HepG2 (cell line): ENCODE measurements around the gene YTHDF1. TPM values are rescaled to one million over a fixed set of nuclear protein-coding genes. Genes with fewer than 3 reads are reported as not detected.

Experiments
- DR1 ChIP-seq: sonication (generic); formaldehyde crosslinking; IDR thresholded peaks from 2 replicates; pipeline ENCODE4 v1.8.0; 2021; ENCODE audit warnings: mild to moderate bottlenecking, missing genetic modification reagents, inconsistent platforms
- FOXA1 ChIP-seq, 2 experiments: fragments of 450-650 bp in 1 of 2; sonication (generic) in 1 of 2; formaldehyde crosslinking in 1 of 2; IDR thresholded peaks; 2 replicates each; pipeline versions ENCODE4 v1.4.0 to v1.6.1; 2016 to 2020; ENCODE audit warnings: missing genetic modification reagents in 1 of 2
- FOXA3 ChIP-seq: IDR thresholded peaks from 2 replicates; pipeline ENCODE4 v1.6.1; 2016; ENCODE audit warnings: missing genetic modification reagents, missing compliant biosample characterization
- HIVEP1 ChIP-seq: sonication (generic); formaldehyde crosslinking; IDR thresholded peaks from 2 replicates; pipeline ENCODE4 v1.4.0; 2020; ENCODE audit warnings: mild to moderate bottlenecking, missing genetic modification reagents
- PAF1 ChIP-seq: IDR thresholded peaks from 2 replicates; pipeline ENCODE4 v1.6.1; 2016; ENCODE audit warnings: missing genetic modification reagents, missing compliant biosample characterization
- ZNF430 ChIP-seq: sonication (generic); formaldehyde crosslinking; IDR thresholded peaks from 2 replicates; pipeline ENCODE4 v1.9.0; 2021; ENCODE audit warnings: mild to moderate bottlenecking, missing genetic modification reagents
- polyA plus RNA-seq, 8 experiments: library from polyadenylated mRNA; depleted of rRNA in 3 of 8; stranded (reverse) in 7 of 8; unstranded in 1 of 8; fragments of >200 nt; fragmentation: Illumina TruSeq in 4 of 8; extraction: Trizol in 4 of 8; gene quantifications; 2 replicates each; pipeline versions ENCODE4 v1.2.1 to v1.2.3, GENCODE V29; 2011 to 2016; ENCODE audit warnings: low read depth in 4 of 8, missing spikeins in 1 of 8, mixed read lengths in 1 of 8; ENCODE audit not compliant: insufficient read depth in 1 of 8
- total RNA-seq, 5 experiments: library from RNA; depleted of rRNA; stranded (reverse); fragments of >200 nt; fragmentation: Illumina TruSeq; extraction: Trizol; gene quantifications; 2 replicates each; pipeline ENCODE4 v1.2.3, GENCODE V29; 2016; ENCODE audit warnings: low read depth in 1 of 5
- TF ChIP-seq, protein P1 (sequence below): sonication (generic); formaldehyde crosslinking; IDR thresholded peaks from 2 replicates; pipeline ENCODE4 v1.9.0; 2021; ENCODE audit warnings: mild to moderate bottlenecking, missing genetic modification reagents
- TF ChIP-seq, protein P2 (sequence below): sonication (generic); formaldehyde crosslinking; IDR thresholded peaks from 2 replicates; pipeline ENCODE4 v1.4.0; 2020; ENCODE audit warnings: missing genetic modification reagents, borderline replicate concordance
- TF ChIP-seq, protein P3 (sequence below), 2 experiments: fragments of 450-650 bp in 1 of 2; sonication (generic) in 1 of 2; formaldehyde crosslinking; IDR thresholded peaks; 2 replicates each; pipeline versions ENCODE4 v1.5.0 to v1.8.0; 2020 to 2022; ENCODE audit warnings: mild to moderate bottlenecking in 1 of 2, missing genetic modification reagents in 1 of 2
- TF ChIP-seq, protein P4 (sequence below): IDR thresholded peaks from 2 replicates; pipeline ENCODE4 v1.4.0; 2020; ENCODE audit warnings: mild to moderate bottlenecking, missing genetic modification reagents

The YTHDF1 gene
- total and polyA plus RNA-seq, 2 of the 13 experiments (the other 11 are each of a cell fraction or from before 2014, with no cell fraction given): 34.5 to 37.7 TPM

DNA sequence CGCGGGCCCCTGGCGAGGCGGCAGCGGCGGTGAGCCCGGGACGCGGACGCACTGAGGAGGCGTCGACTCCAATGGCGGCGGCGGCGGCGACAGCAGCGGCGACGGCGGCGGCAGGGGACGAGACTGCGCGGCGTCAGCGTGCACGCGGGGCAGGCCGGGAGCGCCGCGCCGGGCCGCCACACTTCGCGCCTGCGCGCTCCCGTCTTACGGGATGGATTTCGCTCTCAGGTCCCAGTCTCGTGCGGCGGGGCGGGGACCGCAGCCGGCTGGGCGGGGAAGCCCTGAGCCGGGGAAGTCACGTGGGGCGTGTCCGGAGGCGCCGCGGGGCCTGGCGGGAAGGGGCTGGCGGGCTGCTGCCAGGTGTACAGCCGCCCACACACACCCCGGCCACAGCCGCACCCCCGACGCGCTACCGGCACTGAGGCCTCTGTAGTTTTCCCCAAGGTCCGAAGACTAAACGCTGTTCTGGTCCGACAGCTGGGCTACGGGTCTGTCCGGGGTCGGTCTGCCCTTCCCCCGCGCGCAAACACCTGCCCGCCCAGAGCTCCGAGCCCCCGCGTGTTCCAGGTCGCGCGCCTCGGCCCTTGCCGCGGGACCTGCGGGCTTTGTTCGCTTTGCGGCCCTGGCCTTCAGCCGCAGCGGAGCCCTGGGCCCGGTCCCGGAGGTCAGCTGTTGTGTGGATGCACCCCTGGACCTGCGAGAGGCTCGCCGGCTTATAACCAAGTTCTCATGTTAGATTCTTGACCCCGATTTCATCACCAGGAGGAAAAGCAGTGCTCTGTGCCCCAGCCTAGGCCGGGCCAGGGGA is at the start of gene YTHDF1 (continued):
- TF ChIP-seq, protein P1, sequence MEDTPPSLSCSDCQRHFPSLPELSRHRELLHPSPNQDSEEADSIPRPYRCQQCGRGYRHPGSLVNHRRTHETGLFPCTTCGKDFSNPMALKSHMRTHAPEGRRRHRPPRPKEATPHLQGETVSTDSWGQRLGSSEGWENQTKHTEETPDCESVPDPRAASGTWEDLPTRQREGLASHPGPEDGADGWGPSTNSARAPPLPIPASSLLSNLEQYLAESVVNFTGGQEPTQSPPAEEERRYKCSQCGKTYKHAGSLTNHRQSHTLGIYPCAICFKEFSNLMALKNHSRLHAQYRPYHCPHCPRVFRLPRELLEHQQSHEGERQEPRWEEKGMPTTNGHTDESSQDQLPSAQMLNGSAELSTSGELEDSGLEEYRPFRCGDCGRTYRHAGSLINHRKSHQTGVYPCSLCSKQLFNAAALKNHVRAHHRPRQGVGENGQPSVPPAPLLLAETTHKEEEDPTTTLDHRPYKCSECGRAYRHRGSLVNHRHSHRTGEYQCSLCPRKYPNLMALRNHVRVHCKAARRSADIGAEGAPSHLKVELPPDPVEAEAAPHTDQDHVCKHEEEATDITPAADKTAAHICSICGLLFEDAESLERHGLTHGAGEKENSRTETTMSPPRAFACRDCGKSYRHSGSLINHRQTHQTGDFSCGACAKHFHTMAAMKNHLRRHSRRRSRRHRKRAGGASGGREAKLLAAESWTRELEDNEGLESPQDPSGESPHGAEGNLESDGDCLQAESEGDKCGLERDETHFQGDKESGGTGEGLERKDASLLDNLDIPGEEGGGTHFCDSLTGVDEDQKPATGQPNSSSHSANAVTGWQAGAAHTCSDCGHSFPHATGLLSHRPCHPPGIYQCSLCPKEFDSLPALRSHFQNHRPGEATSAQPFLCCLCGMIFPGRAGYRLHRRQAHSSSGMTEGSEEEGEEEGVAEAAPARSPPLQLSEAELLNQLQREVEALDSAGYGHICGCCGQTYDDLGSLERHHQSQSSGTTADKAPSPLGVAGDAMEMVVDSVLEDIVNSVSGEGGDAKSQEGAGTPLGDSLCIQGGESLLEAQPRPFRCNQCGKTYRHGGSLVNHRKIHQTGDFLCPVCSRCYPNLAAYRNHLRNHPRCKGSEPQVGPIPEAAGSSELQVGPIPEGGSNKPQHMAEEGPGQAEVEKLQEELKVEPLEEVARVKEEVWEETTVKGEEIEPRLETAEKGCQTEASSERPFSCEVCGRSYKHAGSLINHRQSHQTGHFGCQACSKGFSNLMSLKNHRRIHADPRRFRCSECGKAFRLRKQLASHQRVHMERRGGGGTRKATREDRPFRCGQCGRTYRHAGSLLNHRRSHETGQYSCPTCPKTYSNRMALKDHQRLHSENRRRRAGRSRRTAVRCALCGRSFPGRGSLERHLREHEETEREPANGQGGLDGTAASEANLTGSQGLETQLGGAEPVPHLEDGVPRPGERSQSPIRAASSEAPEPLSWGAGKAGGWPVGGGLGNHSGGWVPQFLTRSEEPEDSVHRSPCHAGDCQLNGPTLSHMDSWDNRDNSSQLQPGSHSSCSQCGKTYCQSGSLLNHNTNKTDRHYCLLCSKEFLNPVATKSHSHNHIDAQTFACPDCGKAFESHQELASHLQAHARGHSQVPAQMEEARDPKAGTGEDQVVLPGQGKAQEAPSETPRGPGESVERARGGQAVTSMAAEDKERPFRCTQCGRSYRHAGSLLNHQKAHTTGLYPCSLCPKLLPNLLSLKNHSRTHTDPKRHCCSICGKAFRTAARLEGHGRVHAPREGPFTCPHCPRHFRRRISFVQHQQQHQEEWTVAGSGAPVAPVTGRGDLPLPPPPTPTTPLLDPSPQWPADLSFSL (CRISPR knock-in tag): no peak
- TF ChIP-seq, protein P2, sequence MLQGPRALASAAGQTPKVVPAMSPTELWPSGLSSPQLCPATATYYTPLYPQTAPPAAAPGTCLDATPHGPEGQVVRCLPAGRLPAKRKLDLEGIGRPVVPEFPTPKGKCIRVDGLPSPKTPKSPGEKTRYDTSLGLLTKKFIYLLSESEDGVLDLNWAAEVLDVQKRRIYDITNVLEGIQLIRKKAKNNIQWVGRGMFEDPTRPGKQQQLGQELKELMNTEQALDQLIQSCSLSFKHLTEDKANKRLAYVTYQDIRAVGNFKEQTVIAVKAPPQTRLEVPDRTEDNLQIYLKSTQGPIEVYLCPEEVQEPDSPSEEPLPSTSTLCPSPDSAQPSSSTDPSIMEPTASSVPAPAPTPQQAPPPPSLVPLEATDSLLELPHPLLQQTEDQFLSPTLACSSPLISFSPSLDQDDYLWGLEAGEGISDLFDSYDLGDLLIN (CRISPR knock-in tag): peak; percentile 98; the same call in 1 of the 2 replicates
- TF ChIP-seq, protein P3, sequence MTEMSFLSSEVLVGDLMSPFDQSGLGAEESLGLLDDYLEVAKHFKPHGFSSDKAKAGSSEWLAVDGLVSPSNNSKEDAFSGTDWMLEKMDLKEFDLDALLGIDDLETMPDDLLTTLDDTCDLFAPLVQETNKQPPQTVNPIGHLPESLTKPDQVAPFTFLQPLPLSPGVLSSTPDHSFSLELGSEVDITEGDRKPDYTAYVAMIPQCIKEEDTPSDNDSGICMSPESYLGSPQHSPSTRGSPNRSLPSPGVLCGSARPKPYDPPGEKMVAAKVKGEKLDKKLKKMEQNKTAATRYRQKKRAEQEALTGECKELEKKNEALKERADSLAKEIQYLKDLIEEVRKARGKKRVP (CRISPR knock-in tag; IDR thresholded peaks at IDR 0.05): peak in 1 of 2 experiments; percentile 86; a peak in 2 of 4 replicates
- TF ChIP-seq, protein P4, sequence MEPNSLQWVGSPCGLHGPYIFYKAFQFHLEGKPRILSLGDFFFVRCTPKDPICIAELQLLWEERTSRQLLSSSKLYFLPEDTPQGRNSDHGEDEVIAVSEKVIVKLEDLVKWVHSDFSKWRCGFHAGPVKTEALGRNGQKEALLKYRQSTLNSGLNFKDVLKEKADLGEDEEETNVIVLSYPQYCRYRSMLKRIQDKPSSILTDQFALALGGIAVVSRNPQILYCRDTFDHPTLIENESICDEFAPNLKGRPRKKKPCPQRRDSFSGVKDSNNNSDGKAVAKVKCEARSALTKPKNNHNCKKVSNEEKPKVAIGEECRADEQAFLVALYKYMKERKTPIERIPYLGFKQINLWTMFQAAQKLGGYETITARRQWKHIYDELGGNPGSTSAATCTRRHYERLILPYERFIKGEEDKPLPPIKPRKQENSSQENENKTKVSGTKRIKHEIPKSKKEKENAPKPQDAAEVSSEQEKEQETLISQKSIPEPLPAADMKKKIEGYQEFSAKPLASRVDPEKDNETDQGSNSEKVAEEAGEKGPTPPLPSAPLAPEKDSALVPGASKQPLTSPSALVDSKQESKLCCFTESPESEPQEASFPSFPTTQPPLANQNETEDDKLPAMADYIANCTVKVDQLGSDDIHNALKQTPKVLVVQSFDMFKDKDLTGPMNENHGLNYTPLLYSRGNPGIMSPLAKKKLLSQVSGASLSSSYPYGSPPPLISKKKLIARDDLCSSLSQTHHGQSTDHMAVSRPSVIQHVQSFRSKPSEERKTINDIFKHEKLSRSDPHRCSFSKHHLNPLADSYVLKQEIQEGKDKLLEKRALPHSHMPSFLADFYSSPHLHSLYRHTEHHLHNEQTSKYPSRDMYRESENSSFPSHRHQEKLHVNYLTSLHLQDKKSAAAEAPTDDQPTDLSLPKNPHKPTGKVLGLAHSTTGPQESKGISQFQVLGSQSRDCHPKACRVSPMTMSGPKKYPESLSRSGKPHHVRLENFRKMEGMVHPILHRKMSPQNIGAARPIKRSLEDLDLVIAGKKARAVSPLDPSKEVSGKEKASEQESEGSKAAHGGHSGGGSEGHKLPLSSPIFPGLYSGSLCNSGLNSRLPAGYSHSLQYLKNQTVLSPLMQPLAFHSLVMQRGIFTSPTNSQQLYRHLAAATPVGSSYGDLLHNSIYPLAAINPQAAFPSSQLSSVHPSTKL: peak; percentile 85
- no peak for TF ChIP-seq PAF1 (CRISPR knock-in tag)
- peak; percentile 73 for TF ChIP-seq FOXA3 (CRISPR knock-in tag)
- TF ChIP-seq HIVEP1 (CRISPR knock-in tag): peak; percentile 96
- peak; percentile 89; the same call in 1 of the 2 replicates for TF ChIP-seq ZNF430 (CRISPR knock-in tag)
- no peak for TF ChIP-seq FOXA1 (IDR thresholded peaks at IDR 0.05)
- TF ChIP-seq FOXA1 (CRISPR knock-in tag; IDR thresholded peaks at IDR 0.05): 0 out of 2 replicates have a peak, but pooled peaks have one; percentile 16
- peak; percentile 74 for TF ChIP-seq DR1 (CRISPR knock-in tag)
